ELF-1 (cell line): ENCODE results near the gene NISCH.
"Not testable (repeated sequence)": the region's sequence is repeated elsewhere in the genome, so short reads cannot be mapped to it uniquely, and the experiment has no call there.

Source experiments
- DNase-seq: peaks from one replicate; pipeline ENCODE4 v3.0.0-alpha.2; 2016; ENCODE audit warnings: low read depth, low spot score

The NISCH gene

DNA sequence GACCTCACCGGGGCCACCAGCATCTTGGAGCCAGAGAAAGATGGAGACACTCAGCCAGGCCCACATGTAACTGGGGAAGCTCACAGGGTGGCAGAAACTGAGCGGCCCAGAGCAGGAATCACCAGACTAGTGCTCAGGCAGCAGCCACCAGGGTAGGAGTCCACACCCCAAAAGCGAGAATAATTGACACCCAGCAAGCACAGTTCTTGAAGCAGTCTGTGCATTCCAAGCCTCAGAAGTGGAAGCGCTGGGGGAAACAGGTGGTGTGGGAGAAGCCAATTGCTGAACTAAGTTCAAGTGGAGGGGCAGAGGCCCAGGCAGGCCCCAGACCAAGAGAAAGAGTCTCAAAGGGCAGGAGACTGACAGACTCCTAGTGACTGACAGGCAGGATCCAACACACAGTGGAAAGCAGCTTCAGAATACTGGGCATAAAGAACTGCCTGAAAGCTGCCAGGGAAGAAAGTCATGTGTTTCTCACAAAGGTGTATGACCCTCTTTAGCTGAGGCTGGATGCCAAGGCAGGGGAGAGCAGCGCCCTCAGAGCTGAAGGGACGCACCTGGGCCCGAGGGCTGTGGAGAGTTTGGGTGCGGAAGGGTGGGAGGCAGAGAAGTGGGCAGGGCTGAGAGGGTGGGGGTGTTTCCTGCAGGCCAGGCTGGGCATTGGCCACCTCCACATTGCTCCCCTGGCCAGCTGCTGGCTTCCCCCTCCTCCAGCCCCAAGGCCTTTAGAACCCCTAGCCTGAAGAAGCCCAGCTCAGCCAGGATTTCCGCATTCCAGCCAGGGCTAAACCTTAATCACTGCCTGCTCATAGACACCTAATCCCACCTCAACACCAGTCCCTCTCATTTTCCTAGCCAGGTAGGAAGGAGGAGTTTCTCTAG, 70.5 kb downstream of the NISCH start:
- DNase-seq: peak; percentile 46

DNA sequence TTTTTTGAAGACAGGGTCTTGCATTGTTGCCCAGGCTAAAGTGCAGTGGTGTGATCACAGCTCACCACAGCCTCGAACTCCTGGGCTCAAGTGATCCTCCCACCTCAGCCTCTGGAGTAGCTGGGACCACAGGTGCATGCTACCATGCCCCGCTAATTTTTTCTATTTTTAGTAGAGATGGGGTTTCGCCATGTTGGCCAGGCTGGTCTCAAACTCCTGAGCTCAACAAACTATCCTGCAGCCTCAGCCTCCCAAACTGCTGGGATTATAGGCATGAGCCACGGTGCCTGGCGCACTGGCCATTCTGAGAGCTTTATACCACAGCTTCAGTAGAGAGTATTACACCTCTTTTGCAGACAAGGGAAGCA, 71.3 kb downstream of the NISCH start:
- not testable (repeated sequence) for DNase-seq

DNA sequence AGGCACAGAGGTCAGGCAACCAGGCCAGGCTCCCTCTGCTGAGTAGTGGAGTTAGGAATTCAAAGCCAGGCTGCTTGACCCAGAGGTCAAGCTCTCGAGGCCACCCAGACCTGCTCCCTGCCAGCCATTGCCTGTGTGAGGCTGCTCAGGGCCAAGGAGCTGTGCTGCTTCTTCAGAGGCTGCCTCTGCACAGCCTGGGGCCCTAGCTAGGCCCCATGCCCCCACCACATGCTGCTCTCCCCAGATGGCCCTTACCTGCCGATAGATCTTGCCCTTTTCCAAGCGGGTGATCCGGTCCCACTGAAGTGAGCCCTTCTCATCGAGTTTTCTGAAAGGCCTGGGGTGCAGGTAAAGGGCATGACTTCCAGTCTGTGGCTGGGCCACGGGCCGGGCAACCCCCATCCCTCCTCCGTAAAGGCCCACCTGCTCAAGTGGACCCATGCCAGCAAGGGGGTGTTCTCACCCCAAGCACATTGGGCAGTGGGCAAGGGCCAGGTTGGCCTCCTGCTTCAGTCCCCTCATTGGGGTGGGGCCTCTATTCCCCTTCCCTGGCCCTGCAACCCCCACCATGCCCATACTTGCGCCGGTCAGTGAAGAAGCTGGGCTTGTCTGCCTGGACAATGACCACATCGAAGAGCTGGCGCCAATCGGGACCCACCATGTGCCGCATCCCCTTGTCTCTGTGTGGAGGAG, 71.8 kb downstream of the NISCH start:
- peak; percentile 69 for DNase-seq

DNA sequence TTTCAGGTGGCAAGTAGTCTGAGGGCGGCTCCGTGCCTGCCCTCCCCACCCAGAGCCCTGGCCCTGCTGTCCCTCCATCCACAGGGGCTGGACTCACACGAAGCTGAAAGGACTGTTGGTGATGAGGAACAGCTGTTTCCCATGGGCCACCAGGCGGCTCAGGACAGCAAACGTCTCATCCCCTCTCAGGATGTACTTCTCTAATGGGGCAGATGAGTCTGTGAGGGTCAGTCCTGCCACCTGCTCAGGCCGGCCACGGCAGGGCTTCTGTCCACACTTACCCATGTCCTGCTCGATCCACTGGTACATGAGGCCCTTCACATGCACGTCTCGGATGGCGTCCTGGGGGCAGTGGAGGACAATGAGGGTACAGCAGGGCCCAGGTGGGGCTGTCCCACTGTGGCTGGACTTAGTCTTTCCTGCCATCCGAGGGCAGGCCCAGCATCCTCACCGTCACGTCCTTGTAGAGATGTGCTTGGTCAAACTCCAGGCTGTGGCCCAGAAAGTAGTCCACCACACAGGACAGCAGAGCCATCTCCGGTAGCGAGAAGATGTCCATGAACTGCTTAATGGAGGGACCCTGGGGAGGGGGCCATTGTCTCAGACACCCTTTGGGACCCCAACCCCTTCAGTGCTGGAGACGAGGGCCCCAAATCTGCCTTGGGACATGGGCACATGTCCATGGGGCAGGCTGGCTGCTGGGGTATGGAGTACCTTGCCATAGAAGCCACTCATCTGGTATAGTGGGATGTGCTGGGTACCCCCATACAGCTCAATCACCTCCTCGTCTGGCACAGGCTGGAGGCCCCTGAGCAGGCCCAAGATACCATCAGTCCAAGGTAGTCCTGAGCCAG, 72.6 kb downstream of the NISCH start:
- no peak for DNase-seq

DNA sequence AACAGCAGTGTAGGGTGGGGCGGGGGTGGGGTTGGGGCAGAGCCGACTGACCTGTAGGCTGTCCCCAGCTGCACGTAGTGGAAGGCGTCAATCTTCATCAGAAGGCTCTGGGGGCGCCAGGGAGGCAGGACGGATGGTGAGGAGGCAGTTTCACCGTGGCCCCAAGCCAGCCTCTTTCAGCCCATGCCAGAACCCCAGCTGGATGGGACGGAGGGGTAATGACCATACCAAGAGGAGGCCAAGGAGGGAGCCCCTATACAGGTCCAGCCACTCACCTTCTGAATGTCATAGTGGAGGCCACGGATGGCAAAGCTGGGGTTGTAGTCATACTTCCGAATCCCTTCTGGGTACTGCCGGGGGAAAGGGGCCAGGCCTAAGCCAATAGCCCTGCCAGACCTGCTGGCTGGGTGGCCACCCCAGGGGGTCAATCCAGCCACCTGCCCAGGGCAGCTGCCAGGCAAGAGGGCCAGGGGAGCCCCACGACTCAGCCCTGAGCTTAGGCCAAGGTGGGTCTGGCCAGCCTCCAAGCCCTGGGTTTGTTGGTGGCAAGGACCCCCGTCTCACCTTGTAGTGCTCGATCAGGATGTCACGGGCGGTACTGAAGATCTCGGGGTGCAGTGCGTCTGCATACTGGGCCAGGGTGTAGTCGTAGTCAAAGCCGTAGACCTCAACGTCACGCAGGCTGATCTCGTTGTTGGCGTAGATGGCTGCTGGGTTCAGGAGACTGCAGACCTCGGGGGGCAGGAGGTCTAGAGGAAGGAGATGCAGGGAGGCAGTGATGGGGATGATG, 73.4 kb downstream of the NISCH start:
- no peak for DNase-seq

DNA sequence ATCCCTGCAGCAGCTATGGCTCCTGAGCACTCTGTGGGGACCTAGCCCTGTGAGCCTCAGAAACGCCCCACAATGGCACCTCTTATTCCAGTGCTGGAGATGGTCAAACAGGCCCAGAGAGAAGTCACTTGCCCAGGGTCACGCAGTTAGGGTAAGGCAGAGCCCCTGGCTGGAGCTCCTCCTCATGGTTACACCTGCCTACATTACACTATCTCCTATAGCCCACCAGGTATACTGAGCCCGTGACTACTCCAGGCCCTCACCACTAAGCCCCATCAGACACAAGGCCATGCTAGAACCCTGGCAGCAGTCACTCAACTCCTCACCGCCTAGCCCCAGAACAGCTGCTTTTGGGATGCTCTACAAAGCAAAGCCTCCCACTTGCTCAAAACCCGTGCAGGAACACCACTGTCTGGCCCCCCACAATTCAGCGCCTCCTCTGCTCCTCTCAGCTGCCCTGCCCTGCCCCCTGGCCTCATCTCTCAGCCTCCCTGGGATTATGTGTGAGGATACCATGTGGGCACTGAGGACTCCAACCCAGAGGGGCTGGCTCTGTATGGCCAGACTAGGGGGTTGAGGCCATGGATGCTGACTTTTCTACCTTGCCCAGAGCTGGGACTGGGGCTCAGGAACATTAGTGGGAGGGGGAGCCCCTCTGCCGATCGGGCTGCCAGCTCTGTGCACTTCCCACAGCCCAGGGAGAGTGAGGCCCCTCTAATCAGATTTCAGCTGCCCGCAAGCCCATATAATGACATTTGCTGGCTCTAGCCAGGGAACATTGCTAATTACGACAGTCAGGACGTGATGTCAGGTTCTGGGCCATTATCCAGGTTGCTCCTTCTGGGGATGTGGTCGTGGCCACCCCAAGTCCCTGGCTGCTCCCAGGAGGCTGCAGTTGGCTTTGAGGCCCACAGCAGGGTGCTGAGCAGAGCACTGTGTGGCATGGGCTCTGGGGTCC, 74.3 kb downstream of the NISCH start:
- DNase-seq: no peak

DNA sequence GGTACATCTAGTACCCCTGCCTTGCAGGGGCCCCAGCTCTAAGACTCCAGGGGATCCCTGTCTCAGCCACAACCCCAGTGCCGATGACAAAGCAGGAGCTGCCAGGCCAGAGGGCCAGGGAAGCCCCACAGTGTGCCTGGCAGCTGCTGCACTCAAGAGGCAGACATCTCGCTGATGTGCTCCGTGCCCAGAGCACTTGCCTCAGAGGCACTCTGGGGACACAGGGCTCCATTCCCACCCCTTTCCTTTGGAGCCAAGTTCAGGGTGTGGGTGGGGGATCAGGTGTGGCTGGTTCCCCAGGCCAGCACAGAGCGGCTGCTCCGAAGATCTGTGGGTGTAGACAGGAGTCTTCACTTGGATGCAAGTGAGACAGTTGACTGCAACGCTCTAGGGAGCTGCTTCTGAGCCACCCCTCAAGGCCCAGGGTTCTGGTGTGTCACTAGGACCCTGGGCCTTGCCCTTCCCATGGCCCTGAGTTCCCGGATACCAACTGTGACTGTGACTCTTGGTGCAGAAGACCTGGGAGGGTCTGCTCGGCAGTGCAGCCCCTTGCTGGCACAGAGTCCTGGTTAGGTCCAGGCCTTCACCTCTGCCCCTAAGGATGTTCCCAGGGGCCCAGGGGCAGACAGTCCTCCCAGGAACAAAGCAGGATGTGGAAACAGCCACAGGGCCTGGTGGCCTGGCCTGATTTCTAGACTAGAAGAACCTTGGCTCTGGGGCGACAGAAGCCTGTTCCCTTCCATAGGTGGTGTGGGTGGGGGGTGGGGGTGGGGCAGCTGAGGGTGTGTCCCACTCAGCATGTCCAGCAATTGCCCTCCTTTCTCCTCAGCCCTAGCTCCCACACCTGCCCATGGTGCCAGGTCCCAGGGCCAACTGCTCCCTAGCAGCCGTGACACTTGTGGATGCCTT, 75.8 kb downstream of the NISCH start:
- DNase-seq: no peak

DNA sequence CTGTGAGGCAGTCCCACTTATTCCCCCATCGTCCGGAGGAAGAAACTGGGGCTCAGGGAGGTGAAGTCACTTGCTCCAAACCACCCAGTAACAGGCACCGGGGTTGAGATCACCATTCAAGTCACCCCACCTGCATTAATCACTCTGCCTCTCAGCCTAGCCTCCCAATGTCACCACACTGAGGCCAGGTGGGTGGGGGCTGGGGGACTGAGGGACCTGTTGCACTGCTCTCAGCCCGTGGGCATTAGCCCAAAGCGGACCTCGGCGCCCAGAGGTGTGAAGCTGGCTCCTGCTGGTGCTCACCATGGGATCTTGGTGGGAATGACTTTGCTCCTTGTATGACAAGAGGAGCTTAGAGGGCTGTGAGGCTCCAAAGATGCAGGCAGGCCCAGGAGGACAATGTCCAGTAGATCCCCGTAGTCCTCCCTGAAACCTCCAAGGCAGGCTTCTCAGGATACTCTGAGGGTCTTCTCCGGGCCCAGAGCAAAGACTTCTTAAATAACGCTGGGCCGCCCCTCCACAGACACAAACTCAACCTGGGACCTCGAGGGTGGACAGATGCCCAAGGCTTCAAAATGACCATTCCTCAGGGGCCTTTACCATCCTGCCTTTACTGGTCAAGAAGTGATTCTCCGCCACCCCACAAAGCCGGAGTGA, 76.6 kb downstream of the NISCH start:
- no peak for DNase-seq

DNA sequence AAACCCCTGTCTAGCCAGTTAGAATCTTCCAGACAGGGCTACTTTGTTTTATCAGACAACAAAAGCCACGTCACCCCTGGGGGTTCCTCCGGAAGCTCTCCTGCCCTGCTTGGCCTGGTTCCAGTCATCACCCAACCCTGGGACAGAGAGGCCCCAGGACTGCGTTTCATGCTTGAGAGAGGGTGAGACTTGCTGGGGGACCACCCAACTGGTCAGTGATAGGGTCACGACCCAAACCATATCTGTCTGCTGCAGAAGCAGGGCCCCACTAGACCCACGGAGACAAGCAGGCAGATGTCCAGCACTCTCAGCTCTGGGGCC, 77.1 kb downstream of the NISCH start:
- DNase-seq: no peak

DNA sequence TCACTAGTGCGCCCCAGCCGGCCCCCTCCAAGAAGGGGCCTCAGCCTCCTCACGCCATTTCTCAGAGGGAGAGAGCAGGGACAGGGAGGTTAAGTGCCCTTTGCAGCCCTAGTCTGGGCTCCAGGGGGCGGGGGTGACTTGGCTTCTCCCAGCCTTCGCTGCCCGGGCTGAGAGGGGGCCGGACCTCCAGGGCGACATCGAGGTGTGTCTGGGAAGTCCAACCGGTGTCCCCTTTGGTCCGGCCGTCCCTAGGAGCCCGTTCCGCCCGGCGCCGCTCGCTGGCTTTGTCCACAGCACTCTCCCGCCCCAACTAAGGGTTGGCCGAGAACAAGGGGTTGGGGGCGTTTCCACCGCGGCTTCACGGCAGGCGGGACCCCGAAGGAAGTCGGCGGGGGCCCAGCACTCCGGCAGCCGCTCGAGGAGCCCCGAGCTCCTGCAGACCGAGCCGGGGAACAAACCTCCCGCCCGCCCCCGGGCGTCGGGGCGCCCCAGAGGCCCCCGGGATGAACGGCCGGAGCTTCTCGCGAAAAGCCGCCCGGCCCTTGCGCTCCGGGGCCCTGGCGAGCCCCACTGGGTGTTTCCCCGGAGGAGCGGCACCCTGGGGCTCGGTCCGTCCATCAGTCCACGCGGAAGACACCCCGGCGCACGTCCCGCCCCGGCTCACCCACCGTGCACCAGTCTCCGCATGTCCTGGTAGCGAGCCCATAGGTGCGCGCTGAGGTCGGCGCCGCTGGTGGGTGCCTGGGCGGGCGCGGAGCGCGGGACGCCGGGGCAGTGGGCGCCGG, 77.6 kb downstream of the NISCH start:
- DNase-seq: peak; percentile 63

DNA sequence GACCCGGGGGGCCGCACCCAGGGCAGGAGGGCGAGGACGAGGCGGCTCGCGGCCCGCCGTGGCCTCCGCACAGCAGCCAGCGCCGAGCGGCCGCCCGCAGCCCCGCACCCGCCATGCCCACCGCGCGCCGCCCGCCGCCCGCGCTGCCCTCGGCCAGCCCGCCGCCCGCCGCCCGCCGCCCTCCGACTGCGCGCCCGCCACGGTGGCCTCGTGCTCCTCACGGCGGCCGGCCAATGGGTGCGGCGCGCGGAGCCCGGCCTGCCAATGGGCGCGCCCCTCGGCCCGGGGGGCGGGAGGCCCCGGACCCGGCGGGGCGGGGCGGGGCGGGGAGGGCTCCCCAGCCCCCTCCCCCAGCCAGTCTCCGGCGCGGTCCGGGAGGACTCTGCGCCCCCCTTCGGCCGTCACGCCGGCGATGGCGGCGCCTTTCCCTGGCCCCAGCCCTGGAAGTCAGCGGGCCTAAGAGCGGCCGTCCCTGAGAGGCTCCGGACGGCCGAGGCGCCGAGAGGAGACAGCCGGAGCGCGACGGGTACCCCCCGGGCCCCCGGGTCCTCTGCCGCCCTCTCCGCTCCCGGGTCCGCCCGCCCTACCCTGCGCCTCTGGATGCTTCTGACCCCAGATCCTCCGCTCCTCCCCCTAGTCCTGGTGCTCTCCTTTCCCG, 78.3 kb downstream of the NISCH start, which contains the start of gene NT5DC2:
TSS of gene NT5DC2 (minus strand) at position 235 of the 658 bp plus-strand sequence. CDS start at position 115, 120 bp downstream.
- peak; percentile 45 for DNase-seq

DNA sequence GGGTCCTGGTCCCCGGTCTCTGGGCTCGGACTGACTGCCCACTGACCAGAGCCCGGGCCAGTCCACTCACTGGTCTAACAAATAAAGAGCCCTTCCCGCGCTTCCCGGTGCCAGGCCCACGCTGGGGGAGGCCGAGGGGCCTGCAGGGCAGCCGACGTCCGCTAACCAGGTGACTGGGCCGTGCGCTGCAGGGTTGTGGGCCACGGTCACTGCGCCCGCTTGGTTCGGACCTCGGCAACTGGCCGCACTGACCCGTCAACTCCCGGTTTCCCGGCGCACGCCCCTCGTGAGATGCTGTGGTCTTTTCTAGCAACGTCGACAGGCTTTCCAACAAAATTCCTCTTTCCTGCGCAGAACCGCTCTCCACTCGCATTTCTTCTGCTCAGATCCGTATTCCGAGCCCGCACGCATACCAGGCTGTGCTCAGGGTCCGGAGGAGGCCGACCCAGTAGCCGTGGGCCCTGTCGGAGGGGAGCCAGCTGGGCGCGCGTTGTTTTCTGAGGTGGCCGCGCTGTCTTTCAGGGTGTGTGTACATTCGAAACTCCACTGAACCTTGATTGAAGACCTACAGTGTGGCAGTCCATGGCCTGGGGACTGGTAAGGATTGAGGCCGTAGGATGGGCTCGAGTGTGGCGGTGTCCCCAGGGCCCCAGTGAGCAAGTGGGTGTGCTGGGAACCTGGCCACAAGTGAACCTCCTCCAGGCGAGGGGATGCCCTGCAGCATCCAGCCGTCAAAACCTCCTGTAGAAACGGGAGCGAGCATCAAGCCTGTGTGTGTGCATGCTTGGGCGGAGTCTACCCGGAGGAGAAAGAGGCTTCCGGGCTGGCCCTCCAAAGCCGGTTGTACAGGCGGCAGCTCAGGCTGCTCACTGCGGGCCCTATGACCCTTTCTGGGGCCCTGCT, 79.1 kb downstream of the NISCH start:
- peak; percentile 63 for DNase-seq

DNA sequence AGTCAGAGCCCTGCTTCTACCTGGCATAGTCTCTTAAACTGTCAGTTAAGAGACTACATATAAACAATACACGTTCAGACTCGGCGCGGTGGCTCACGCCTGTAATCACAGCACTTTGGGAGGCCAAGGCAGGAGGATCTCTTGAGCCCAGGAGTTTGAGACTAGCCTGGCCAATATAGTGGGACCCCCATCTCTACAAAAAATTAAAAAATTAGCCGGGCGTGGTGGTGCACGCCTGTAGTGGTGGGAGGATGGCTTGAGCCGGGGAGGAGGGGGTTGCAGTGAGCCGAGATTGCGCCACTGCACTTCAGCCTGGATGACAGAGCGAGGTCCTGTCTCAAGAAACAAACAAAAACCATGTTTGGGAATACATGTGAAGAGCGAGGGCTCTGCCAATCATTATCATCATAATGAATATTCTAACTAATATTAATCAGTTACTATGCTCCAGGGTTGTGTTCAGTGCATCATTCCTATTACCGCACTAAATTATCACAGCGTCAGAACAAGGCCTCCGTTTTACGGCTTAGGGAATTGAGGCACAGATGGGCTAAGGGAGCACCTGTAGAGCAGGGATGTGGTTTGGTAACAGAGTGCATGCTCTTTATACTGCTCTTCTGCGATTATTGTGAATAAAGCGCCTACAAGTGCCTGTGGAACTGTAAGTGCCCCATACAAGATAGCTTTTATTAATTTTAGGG, 80.2 kb downstream of the NISCH start:
- DNase-seq: no peak

DNA sequence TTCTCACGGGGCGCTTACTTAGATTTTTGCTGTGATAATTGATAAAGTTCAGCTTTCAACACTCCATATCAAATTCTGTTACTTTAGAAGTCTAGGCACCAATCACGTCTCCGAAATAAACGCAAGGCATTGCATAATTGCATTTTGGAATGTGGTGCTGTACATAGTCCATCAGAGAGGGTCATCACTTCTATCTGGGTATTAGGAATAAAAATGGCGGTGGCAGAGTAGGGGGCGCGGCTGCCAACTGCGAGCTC, 80.6 kb downstream of the NISCH start:
- DNase-seq: no peak

DNA sequence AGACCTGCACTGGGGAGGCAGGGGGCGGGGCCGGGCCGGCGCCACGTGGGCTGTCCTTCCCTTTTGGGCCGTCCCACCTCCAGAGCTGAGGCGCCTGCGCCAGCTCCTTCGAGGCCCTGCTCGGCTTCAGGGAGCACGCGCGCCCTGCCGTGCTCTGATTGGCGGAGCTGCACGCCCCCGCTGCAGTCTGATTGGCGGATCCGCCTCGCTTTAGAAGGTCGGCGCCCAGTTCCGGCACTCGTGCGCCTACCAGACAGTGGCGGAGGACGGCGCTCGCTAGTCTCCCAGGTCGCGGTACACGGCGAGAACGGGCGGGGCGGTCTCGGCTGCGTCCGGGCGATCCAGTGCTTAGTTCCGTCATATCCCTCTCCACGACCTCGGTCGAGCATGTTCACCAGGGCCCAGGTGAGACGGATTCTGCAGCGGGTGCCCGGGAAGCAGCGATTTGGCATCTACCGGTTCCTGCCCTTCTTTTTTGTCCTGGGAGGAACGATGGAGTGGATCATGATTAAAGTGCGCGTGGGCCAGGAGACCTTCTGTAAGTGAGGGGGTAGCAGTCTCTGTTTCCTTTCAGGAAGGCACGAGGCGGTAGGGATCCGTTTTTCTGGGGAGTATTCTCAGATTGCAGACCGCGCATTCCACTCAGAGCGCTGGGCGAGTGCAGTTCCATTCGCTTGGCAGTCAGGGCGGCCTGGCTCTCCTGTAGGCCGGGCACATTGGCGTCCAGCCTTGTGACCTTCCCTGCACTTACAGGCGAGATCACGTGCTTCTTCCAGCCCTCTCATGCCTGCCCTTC, 81.2 kb downstream of the NISCH start, which contains the start of gene UQCC5:
TSS of gene UQCC5 (plus strand) at position 237 of the 796 bp plus-strand sequence. CDS start at position 388, 151 bp downstream.
- peak; percentile 100 for DNase-seq
